Fibroblast of the aortic adventitia (primary cell): ENCODE results near the gene U2AF2. TPM values are rescaled to one million over a fixed set of nuclear protein-coding genes. Genes with fewer than 3 reads are reported as not detected.
A peak's percentile ranks its signal among the peaks of the same experiment; 100 is the strongest.

ENCODE experiments used
- DNase-seq: peaks from one replicate; pipeline ENCODE4 v3.0.0-alpha.2; 2010; ENCODE audit warnings: low read depth
- H3K4me3 ChIP-seq: 2 replicates; pipeline ENCODE4 v1.5.1; 2011; ENCODE audit warnings: low read depth, mild to moderate bottlenecking, control low read depth, low read length, moderate library complexity
- total RNA-seq: library from RNA; depleted of rRNA; stranded (reverse); fragments of >200 nt; gene quantifications from 2 replicates; pipeline ENCODE4 v1.2.3, GENCODE V29; 2012; ENCODE audit warnings: low replicate concordance
- TF ChIP-seq, protein P1 (sequence below): IDR thresholded peaks from 2 replicates; pipeline ENCODE4 v1.5.1; 2011; ENCODE audit warnings: mild to moderate bottlenecking, low read length, control low read depth, inconsistent platforms; ENCODE audit not compliant: insufficient read depth

U2AF2 gene
- total RNA-seq, 1 donor: 71.4 TPM

DNA sequence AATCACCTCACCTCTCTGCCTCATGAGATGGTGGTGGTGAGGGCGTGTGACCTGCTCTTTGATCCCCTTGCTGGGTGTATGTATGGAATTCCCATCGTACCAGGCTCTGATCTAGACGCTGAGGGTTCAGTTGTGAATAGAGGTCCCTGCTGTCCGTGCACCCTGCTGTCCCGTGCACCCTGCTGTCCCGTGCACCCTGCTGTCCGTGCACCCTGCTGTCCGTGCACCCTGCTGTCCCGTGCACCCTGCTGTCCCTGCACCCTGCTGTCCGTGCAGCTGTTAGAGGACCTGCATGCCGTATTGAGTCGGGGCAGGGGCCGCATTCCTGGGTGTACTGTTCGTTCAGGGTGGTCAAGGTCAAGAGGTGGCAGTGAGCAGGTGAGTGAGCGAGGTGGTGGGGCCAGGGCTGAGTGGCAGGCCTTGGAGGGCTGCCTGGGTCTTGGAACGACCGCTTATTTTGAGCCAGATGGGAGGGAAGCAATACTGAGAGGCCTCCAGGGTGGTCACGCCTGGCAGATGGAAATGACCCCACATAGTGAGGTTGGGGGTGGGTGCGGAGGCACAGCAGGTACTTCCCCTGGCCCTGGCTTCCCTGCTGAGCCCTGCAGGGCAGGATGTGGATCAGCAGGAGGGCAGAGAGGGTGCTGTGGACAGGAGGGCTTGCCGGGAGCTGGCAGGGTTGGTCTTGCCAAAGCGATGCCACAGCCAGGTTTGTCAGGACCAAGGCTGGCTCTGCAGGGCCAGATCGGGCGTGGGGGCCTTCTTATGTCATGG, 15.6 kb downstream of the U2AF2 start:
- no peak overlapping the region for H3K4me3 ChIP-seq
- DNase-seq: no peak
- TF ChIP-seq, protein P1, sequence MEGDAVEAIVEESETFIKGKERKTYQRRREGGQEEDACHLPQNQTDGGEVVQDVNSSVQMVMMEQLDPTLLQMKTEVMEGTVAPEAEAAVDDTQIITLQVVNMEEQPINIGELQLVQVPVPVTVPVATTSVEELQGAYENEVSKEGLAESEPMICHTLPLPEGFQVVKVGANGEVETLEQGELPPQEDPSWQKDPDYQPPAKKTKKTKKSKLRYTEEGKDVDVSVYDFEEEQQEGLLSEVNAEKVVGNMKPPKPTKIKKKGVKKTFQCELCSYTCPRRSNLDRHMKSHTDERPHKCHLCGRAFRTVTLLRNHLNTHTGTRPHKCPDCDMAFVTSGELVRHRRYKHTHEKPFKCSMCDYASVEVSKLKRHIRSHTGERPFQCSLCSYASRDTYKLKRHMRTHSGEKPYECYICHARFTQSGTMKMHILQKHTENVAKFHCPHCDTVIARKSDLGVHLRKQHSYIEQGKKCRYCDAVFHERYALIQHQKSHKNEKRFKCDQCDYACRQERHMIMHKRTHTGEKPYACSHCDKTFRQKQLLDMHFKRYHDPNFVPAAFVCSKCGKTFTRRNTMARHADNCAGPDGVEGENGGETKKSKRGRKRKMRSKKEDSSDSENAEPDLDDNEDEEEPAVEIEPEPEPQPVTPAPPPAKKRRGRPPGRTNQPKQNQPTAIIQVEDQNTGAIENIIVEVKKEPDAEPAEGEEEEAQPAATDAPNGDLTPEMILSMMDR: no peak

DNA sequence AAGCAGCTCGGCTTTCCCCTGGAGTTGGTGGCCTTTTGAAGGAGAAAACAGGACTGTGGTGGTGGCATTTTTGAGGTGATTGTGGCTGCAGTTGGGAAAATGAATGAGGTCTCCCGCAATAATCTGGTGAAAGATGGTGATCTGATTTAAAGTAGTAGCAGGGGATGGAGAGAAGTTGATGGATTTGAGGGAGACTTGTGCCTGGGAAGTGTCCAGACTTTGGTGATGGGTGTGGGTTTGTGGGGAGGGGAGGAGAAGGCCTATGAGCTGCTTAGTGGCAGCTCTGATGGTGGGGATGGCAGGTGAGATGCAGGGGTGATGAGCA, 16.2 kb downstream of the U2AF2 start:
- DNase-seq: no peak
- H3K4me3 ChIP-seq: no peak overlapping the region

GRCh38 chr19:55672418-55672817, 17.6 kb downstream of the U2AF2 start:
- peak; percentile 42 for DNase-seq
- no peak overlapping the region for H3K4me3 ChIP-seq
- TF ChIP-seq, protein P1: no peak

More for the DNA sequence above, 16.2 kb downstream of the U2AF2 start:
- TF ChIP-seq, protein P1: no peak

- no peak overlapping the region for H3K4me3 ChIP-seq
- DNase-seq: no peak
- TF ChIP-seq, protein P1: no peak
Observed at GRCh38 chr19:55673465-55673864, 18.6 kb downstream of the U2AF2 start.

DNA sequence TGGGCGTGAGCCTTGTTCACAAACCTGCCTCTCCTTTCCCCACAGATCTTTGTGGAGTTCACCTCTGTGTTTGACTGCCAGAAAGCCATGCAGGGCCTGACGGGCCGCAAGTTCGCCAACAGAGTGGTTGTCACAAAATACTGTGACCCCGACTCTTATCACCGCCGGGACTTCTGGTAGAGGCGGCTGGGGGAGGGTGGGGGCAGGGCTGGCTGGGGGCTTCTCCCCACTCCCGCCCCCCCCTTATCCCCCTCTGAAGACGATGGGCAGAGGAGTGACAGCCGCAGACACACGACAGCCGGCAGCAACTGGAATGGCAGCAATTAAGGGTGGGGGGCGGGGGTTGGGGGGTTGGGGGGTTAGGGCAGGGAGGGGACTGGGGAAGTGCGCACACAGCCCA, 19.1 kb downstream of the U2AF2 start:
- no peak overlapping the region for H3K4me3 ChIP-seq
- DNase-seq: no peak
- TF ChIP-seq, protein P1: no peak

DNA sequence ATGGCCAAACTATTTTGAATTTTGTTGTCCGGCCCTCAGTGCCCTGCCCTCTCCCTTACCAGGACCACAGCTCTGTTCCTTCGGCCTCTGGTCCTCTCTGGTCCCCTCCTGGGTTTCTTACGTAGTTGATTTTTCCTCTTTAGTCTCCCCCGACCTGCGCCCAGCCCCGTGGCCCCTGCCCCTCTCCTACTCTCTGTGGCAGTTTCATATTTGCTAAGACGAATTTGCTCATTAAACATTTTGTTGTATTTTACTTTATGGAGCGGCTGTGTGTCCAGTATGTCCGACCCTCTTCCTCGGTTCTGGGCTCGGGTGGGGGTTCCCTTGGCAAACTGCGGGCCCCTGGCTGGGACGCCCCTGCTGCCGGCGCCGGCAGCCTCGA, 19.6 kb downstream of the U2AF2 start:
- TF ChIP-seq, protein P1: no peak
- peak overlapping the region; percentile 91 for H3K4me3 ChIP-seq
- DNase-seq: no peak
